Neuronal stem cell (in vitro differentiated cells): ENCODE data around the gene SUN3.

Source experiments
- DNase-seq: peaks from one replicate; pipeline ENCODE4 v3.0.0-alpha.2; 2013; ENCODE audit warnings: low spot score
- H2AFZ ChIP-seq: one replicate; pipeline ENCODE4 v1.6.1; 2013; ENCODE audit warnings: mild to moderate bottlenecking, low read length, inconsistent platforms
- H2AK5ac ChIP-seq: 2 replicates; pipeline ENCODE4 v1.6.1; 2013; ENCODE audit warnings: low read depth, mild to moderate bottlenecking, inconsistent platforms, low read length, moderate library complexity, mixed read lengths
- H2BK120ac ChIP-seq: 2 replicates; pipeline ENCODE4 v1.6.1; 2013; ENCODE audit warnings: low read depth, mild to moderate bottlenecking, inconsistent platforms, low read length, moderate library complexity, mixed read lengths
- H2BK12ac ChIP-seq: one replicate; pipeline ENCODE4 v1.6.1; 2013; ENCODE audit warnings: low read length, inconsistent platforms
- H2BK15ac ChIP-seq: 2 replicates; pipeline ENCODE4 v1.6.1; 2013; ENCODE audit warnings: mild to moderate bottlenecking, low read length, inconsistent platforms, mixed read lengths
- H2BK5ac ChIP-seq: one replicate; pipeline ENCODE4 v1.6.1; 2013; ENCODE audit warnings: inconsistent platforms, mild to moderate bottlenecking, low read length, moderate library complexity
- H3K14ac ChIP-seq: one replicate; pipeline ENCODE4 v1.6.1; 2013; ENCODE audit warnings: low read length, inconsistent platforms
- H3K18ac ChIP-seq: 2 replicates; pipeline ENCODE4 v1.6.1; 2013; ENCODE audit warnings: low read length, inconsistent platforms
- H3K23ac ChIP-seq: 2 replicates; pipeline ENCODE4 v1.6.1; 2013; ENCODE audit warnings: low read depth, mild to moderate bottlenecking, mixed read lengths, low read length, inconsistent platforms; ENCODE audit not compliant: poor library complexity
- H3K27ac ChIP-seq: replicated peaks from 3 replicates; pipeline ENCODE4 v1.5.1; 2013; ENCODE audit warnings: low read length, inconsistent platforms
- H3K27me3 ChIP-seq, 3 experiments: 2 replicates each; pipeline ENCODE4 v1.6.1; 2013; ENCODE audit warnings: low read length in 3 of 3, mild to moderate bottlenecking in 2 of 3, inconsistent platforms in 1 of 3, low read depth in 1 of 3, mixed read lengths in 1 of 3, moderate library complexity in 1 of 3; ENCODE audit not compliant: control insufficient read depth in 3 of 3, insufficient read depth in 3 of 3
- H3K36me3 ChIP-seq, 2 donors: replicated peaks in 1 of 2; 2 replicates each; pipeline ENCODE4 v1.6.1; 2013; ENCODE audit warnings: low read length in 2 of 2; ENCODE audit not compliant: control insufficient read depth in 2 of 2, insufficient read depth in 2 of 2
- H3K4ac ChIP-seq: 2 replicates; pipeline ENCODE4 v1.6.1; 2013; ENCODE audit warnings: inconsistent platforms, mild to moderate bottlenecking, low read length, moderate library complexity
- H3K4me1 ChIP-seq, 2 donors: 1 replicate in 1 of 2; 2 replicates in 1 of 2; pipeline ENCODE4 v1.6.1; 2013; ENCODE audit warnings: low read length in 2 of 2, low read depth in 1 of 2; ENCODE audit not compliant: control insufficient read depth in 2 of 2, insufficient read depth in 1 of 2
- H3K4me2 ChIP-seq: one replicate; pipeline ENCODE4 v1.6.1; 2013; ENCODE audit warnings: mild to moderate bottlenecking, low read length, inconsistent platforms; ENCODE audit not compliant: insufficient read depth, poor library complexity, severe bottlenecking
- H3K4me3 ChIP-seq, 2 donors: 2 replicates each; pipeline ENCODE4 v1.5.1; 2013; ENCODE audit warnings: low read length in 2 of 2, mild to moderate bottlenecking in 2 of 2, inconsistent platforms in 1 of 2, moderate library complexity in 1 of 2
- H3K79me1 ChIP-seq: one replicate; pipeline ENCODE4 v1.6.1; 2013; ENCODE audit warnings: low read depth, mild to moderate bottlenecking, inconsistent platforms, low read length, moderate library complexity
- H3K9ac ChIP-seq: one replicate; pipeline ENCODE4 v1.6.1; 2013; ENCODE audit warnings: mild to moderate bottlenecking, low read depth, low read length, inconsistent platforms; ENCODE audit not compliant: poor library complexity
- H3K9me3 ChIP-seq, 2 donors: replicated peaks in 1 of 2; 2 replicates each; pipeline versions ENCODE3 to v1.6.1; 2013; ENCODE audit warnings: low read length in 2 of 2, mild to moderate bottlenecking in 2 of 2, inconsistent platforms in 1 of 2, low read depth in 1 of 2, mixed read lengths in 1 of 2, moderate library complexity in 1 of 2; ENCODE audit not compliant: control insufficient read depth in 2 of 2, insufficient read depth in 1 of 2
- H4K8ac ChIP-seq: one replicate; pipeline ENCODE4 v1.6.1; 2013; ENCODE audit warnings: low read depth, mild to moderate bottlenecking, inconsistent platforms, low read length, moderate library complexity
- H4K91ac ChIP-seq: one replicate; pipeline ENCODE4 v1.6.1; 2013; ENCODE audit warnings: low read length, low read depth, mild to moderate bottlenecking, inconsistent platforms; ENCODE audit not compliant: poor library complexity
- WGBS, 2 donors: extraction: QIAGEN DNeasy Blood & Tissue Kit; methylation state at CpG; one replicate each; pipeline ENCODE4 v1.1.7; 2013; ENCODE audit warnings: missing lambda C conversion rate in 2 of 2, mixed read lengths in 1 of 2; ENCODE audit not compliant: insufficient read length in 2 of 2, insufficient replicate concordance in 1 of 2; ENCODE audit errors: extremely low coverage in 2 of 2; 5-methylcytosine and 5-hydroxymethylcytosine counted together

The SUN3 gene

DNA sequence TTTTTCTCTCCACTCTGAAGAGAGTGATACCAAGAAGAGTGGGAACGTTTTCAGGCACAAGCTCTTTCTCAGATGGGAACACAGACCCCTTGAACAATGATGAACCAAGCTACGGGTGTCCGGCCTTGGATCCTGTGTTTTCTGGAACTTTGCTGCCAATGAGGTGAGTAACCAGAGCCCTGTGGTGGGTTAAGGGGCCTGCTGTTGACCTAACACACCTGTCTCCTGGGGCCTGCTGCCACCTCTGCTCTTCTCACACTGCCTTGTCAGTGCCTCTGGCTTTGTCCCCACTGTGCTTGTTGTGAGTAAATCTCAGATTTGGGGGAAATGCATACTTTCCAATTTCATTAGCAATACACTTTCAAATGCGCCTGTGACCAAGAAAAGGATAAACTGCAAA lies 79.2 kb downstream of the SUN3 start:
- Histone ChIP-seq H2BK15ac (no peak overlapping the region), H2BK12ac (no peak overlapping the region), H3K14ac (no peak overlapping the region), H4K8ac (no peak overlapping the region), H3K36me3 (peaks cover 5 to 9% of the 10 kb centered on the region in 2 donors), H3K23ac (no peak overlapping the region), H3K4me1 (peaks cover 0 to 2% of the 10 kb centered on the region in 2 donors), H3K79me1 (no peaks in the 10 kb centered on the region), H3K27me3 (no peaks in the 10 kb centered on the region), H3K9ac (no peak overlapping the region), H2AFZ (no peak overlapping the region), H3K4me2 (no peak overlapping the region), H2AK5ac (no peak overlapping the region), H3K9me3 (no peaks in the 10 kb centered on the region), H3K4ac (no peak overlapping the region), H3K18ac (no peak overlapping the region), H3K4me3 (no peak overlapping the region), H3K27ac (no peak overlapping the region), H2BK120ac (no peak overlapping the region), H4K91ac (no peak overlapping the region), H2BK5ac (no peak overlapping the region)
- no CpG with 5 or more reads among the region's 4 CpGs for WGBS, 2 donors
- no peak for DNase-seq

DNA sequence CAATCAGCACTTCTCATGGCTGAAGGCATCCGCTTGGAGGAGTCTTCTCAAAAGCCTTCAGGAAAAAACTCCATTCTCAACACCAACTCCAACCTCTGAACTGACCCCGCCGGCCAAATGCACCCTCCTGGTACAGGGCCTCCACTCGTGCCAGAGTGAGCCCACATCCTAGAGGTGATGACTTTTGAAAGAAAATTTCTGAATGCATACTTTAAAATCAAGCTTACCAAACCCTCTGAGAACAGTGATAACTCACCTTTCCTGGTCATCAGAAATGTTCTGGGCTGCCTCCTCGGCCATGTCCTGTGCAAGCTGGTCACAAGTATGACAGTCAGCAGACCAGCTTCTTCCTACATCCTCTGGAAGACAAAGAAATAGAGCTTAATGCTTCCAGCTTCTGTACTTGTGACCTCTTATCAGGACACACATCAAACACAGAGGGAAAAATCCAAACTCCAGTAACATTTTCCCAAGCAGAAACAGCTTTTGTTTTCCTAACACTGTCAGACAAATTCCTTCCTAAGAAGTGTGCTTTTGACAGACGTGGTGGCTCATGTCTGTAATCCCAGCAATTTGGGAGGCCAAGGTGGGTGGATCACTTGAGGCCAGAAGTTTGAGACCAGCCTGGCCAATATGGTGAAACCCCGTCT lies 80.6 kb downstream of the SUN3 start, which contains the start of gene PKD1L1:
PKD1L1 (minus strand) TSS at position 326 of the 650 bp plus-strand sequence; CDS start at position 300, 26 bp downstream.
- Histone ChIP-seq H3K4me2 (no peak within 1 kb of the TSS), H3K9me3 (no peaks in the 10 kb centered on the region)
- WGBS, 2 donors = no CpG with 5 or more reads among the region's 7 CpGs

DNA sequence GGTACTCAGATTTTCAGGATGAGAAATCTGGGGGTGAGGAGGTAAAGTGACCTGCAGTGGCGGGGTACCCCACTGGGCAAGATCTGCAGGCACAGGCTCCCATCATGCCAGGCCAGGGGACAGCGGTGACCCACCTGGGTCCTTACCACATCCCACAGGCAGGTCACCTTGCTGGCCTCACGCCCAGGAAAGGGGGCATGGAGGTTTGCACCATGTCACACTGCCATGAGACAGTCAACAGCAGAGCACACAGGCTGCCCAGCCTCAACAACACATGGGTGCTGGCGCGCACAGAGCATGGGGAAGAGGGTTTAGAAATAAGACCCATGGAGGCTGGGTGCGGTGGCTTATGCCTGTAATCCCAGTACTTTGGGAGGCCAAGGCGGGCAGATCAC lies 81.6 kb downstream of the SUN3 start:
- no peak for DNase-seq
- Histone ChIP-seq H2BK5ac (no peak overlapping the region), H3K27ac (no peak overlapping the region), H3K14ac (peak overlapping the region; percentile 77), H3K27me3 (peaks cover 0 to 6% (median 0%) of the 10 kb centered on the region in 3 experiments), H3K4me3 (no peak overlapping the region), H3K4ac (no peak overlapping the region), H3K23ac (peak overlapping the region; percentile 43), H4K8ac (no peak overlapping the region), H3K9ac (peak overlapping the region; percentile 14), H2BK120ac (no peak overlapping the region), H3K4me2 (no peak overlapping the region), H3K36me3 (peaks cover 0 to 2% of the 10 kb centered on the region in 2 donors), H3K9me3 (no peaks in the 10 kb centered on the region), H3K18ac (peak overlapping the region; percentile 77), H4K91ac (no peak overlapping the region), H3K79me1 (no peaks in the 10 kb centered on the region), H2BK15ac (no peak overlapping the region), H2AK5ac (no peak overlapping the region), H2AFZ (no peak overlapping the region), H3K4me1 (peaks cover 0 to 2% of the 10 kb centered on the region in 2 donors), H2BK12ac (no peak overlapping the region)
- WGBS, 2 donors = no CpG with 5 or more reads among the region's 7 CpGs

More for the DNA sequence above, 80.6 kb downstream of the SUN3 start, which contains the start of gene PKD1L1:
- Histone ChIP-seq H2AK5ac (no peak within 1 kb of the TSS), H3K36me3 (peaks cover 0 to 2% of the 10 kb centered on the region in 2 donors), H2BK12ac (no peak within 1 kb of the TSS), H3K27ac (no peak within 1 kb of the TSS), H3K14ac (peak within 1 kb of the TSS; percentile 77), H2AFZ (no peak within 1 kb of the TSS), H3K9ac (peak within 1 kb of the TSS; percentile 14), H2BK15ac (no peak within 1 kb of the TSS), H3K23ac (peak within 1 kb of the TSS; percentile 43), H4K8ac (no peak within 1 kb of the TSS), H4K91ac (no peak within 1 kb of the TSS), H2BK5ac (no peak within 1 kb of the TSS), H3K4me3 (no peak within 1 kb of the TSS), H3K4ac (no peak within 1 kb of the TSS), H2BK120ac (no peak within 1 kb of the TSS), H3K18ac (peak within 1 kb of the TSS; percentile 77), H3K79me1 (no peaks in the 10 kb centered on the region), H3K4me1 (peaks cover 0 to 2% of the 10 kb centered on the region in 2 donors), H3K27me3 (peaks cover 0 to 5% (median 0%) of the 10 kb centered on the region in 3 experiments)
- no peak for DNase-seq

DNA sequence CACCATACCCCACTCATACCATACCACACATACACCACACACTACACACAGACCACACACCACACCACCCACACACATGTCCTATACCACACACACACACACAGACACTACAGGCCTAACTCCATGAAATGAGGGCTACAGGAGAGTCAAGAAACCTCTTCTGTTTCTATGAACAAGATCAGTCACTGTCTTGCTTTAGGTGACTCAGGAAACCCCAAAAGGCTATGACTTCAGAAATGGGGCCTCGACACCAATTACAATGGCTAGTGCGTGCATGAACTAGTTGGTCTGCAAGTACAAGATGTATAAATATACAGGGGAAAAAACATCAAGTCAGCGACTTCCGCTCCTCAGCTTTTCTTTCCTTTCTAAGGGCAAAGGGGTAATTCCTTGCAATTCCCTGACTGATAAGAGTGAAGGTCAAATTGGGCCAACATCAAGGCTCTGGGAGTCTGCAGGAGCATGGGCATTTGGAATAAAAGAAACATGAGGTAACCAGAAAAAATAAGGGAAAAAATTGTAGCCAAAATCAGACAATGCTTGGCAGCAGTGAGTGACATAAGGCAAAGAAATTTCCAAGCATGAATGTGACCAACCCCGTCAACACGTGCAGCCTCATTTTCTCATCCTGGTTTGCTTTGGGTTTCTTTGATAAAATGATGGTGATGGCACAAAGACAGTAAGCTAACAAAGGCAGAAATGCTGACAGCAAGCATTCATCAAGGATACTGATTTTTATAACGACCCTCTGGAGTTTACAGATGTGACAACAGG lies 82.1 kb downstream of the SUN3 start:
- Histone ChIP-seq H3K27ac (no peak overlapping the region), H3K79me1 (no peaks in the 10 kb centered on the region), H3K14ac (peak overlapping the region; percentile 5), H3K27me3 (peaks cover 0 to 6% (median 0%) of the 10 kb centered on the region in 3 experiments), H2BK15ac (no peak overlapping the region), H3K4me3 (peak overlapping the region in 1 of 2 donors; percentile 64), H3K4ac (no peak overlapping the region), H3K4me2 (no peak overlapping the region), H2AFZ (no peak overlapping the region), H2BK12ac (no peak overlapping the region), H3K23ac (no peak overlapping the region), H3K9me3 (no peaks in the 10 kb centered on the region), H3K18ac (no peak overlapping the region), H2AK5ac (no peak overlapping the region), H4K91ac (no peak overlapping the region), H3K36me3 (peaks cover 0 to 2% of the 10 kb centered on the region in 2 donors), H2BK5ac (no peak overlapping the region), H4K8ac (no peak overlapping the region), H3K9ac (no peak overlapping the region), H3K4me1 (peaks cover 0 to 2% of the 10 kb centered on the region in 2 donors), H2BK120ac (no peak overlapping the region)
- DNase-seq = no peak
- WGBS, 2 donors = no CpG with 5 or more reads among the region's 7 CpGs
